CD4-positive, CD25-positive, alpha-beta regulatory T cell (primary cell): ENCODE data around the gene DR1. TPM values are rescaled to one million over a fixed set of nuclear protein-coding genes. Genes with fewer than 3 reads are reported as not detected.

Experiments used
- ATAC-seq, 2 donors: fragments of 150-1000 bp; cut with Tn5 transposase; one replicate each; pipeline ENCODE4 v1.10.0; 2021; ENCODE audit warnings: low read depth in 2 of 2, moderate number of reproducible peaks in 2 of 2, moderate library complexity in 1 of 2
- DNase-seq, 3 donors: peaks; one replicate each; pipeline versions ENCODE4 v3.0.0 to v3.0.0-alpha.2; 2012 to 2022; ENCODE audit warnings: mixed read lengths in 1 of 3
- H3K27ac ChIP-seq: one replicate; pipeline ENCODE4 v1.7.0; 2013; ENCODE audit warnings: mild to moderate bottlenecking, low read length; ENCODE audit not compliant: insufficient read depth, poor library complexity, severe bottlenecking
- H3K27me3 ChIP-seq: one replicate; pipeline ENCODE4 v1.7.0; 2013; ENCODE audit warnings: low read length; ENCODE audit not compliant: control insufficient read depth, insufficient read depth
- H3K36me3 ChIP-seq: one replicate; pipeline ENCODE4 v1.7.0; 2013; ENCODE audit warnings: mild to moderate bottlenecking, low read length, moderate library complexity; ENCODE audit not compliant: control insufficient read depth, insufficient read depth
- H3K4me1 ChIP-seq: 2 replicates; pipeline ENCODE4 v1.7.0; 2013; ENCODE audit warnings: mild to moderate bottlenecking, low read length; ENCODE audit not compliant: insufficient read depth, control insufficient read depth, poor library complexity, severe bottlenecking
- H3K4me3 ChIP-seq: one replicate; pipeline ENCODE4 v1.7.0; 2013; ENCODE audit warnings: low read depth, mild to moderate bottlenecking, low read length, moderate library complexity
- H3K9me3 ChIP-seq, 2 experiments: 1 replicate in 1 of 2; 2 replicates in 1 of 2; pipeline ENCODE4 v1.7.0; 2013; ENCODE audit warnings: low read length in 2 of 2, mild to moderate bottlenecking in 1 of 2, moderate library complexity in 1 of 2; ENCODE audit not compliant: control insufficient read depth in 2 of 2
- H3K27ac Mint-ChIP-seq, 3 donors: one replicate each; pipeline ENCODE4 v1.8.0; 2020 to 2022; ENCODE audit warnings: mild to moderate bottlenecking in 3 of 3, mixed read lengths in 3 of 3, moderate library complexity in 2 of 3
- H3K27me3 Mint-ChIP-seq: one replicate; pipeline ENCODE4 v1.8.0; 2022; ENCODE audit warnings: mild to moderate bottlenecking, mixed read lengths
- H3K36me3 Mint-ChIP-seq: one replicate; pipeline ENCODE4 v1.8.0; 2020; ENCODE audit warnings: mixed read lengths
- H3K4me1 Mint-ChIP-seq, 4 donors: one replicate each; pipeline ENCODE4 v1.8.0; 2020 to 2022; ENCODE audit warnings: mixed read lengths in 4 of 4, mild to moderate bottlenecking in 1 of 4
- H3K4me3 Mint-ChIP-seq, 4 donors: one replicate each; pipeline ENCODE4 v1.8.0; 2020 to 2022; ENCODE audit warnings: mild to moderate bottlenecking in 4 of 4, mixed read lengths in 4 of 4, moderate library complexity in 3 of 4
- H3K9me3 Mint-ChIP-seq, 7 donors: one replicate each; pipeline ENCODE4 v1.8.0; 2020 to 2022; ENCODE audit warnings: mixed read lengths in 7 of 7, mild to moderate bottlenecking in 3 of 7, moderate library complexity in 2 of 7
- polyA plus RNA-seq, 4 donors: library from polyadenylated mRNA; unstranded; fragments of 300-500 nt; fragmentation: Illumina TruSeq; gene quantifications; one replicate each; pipeline ENCODE4 v1.2.3, GENCODE V29; 2021
- total RNA-seq: library from RNA; stranded (reverse); gene quantifications from one replicate; pipeline ENCODE4 v1.2.3, GENCODE V29; 2022

The DR1 gene
- total and polyA plus RNA-seq, 5 donors from 2014 or later = 69.5 to 85.4 (median 77.2) TPM

DNA sequence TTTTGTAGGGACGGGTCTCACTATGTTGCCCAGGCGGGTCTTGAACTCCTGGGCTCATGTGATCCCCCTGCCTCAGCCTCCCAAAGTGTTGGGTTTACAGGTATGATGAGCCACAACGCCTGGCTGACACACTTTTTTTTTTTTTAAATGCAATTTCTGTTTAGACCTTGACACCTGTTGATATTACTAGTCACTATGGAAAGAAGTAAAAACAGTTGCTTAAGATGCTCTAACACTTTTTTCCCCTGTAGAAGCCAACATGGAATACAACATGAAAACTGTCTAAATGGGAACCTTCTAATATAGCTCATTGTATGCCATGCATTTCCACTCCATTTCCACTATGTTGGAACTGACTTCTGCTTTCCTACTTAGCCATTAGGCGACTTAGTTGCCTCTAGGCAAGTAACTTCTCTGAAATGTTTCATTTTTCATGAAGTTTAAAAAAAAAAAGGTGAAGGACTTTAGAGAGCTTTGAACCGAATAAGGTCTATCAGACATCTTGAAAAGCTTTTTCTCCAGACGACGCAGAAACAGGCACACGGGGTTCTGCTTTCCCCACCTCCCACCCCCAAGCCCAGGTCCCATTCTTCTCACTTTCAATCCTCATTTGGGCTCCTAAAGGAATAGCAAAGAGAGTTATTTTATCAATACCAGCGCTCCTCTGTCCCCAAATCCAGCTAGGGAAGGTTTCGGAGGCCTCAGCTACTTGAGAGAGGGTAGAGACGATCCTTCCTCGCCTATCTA, 648 bp upstream of the DR1 start:
- Mint-ChIP-seq H3K4me1 (peaks cover 10 to 38% (median 26%) of the 10 kb centered on the region in 4 donors), H3K4me3 (peak overlapping the region; percentile 97 to 99 (median 98)), H3K27me3 (no peaks in the 10 kb centered on the region), H3K27ac (peak overlapping the region; percentile 99), H3K36me3 (peaks cover 4% of the 10 kb centered on the region), H3K9me3 (no peaks in the 10 kb centered on the region)
- peak overlapping the region; percentile 91 for H3K4me3 ChIP-seq
- ATAC-seq = peak in 1 of 2 donors; percentile 5
- no peaks in the 10 kb centered on the region for H3K27me3 ChIP-seq
- no peak for DNase-seq
- H3K4me1 ChIP-seq = peaks cover 27% of the 10 kb centered on the region
- H3K36me3 ChIP-seq = no peaks in the 10 kb centered on the region
- no peaks in the 10 kb centered on the region for H3K9me3 ChIP-seq
- peak overlapping the region; percentile 95 for H3K27ac ChIP-seq

DNA sequence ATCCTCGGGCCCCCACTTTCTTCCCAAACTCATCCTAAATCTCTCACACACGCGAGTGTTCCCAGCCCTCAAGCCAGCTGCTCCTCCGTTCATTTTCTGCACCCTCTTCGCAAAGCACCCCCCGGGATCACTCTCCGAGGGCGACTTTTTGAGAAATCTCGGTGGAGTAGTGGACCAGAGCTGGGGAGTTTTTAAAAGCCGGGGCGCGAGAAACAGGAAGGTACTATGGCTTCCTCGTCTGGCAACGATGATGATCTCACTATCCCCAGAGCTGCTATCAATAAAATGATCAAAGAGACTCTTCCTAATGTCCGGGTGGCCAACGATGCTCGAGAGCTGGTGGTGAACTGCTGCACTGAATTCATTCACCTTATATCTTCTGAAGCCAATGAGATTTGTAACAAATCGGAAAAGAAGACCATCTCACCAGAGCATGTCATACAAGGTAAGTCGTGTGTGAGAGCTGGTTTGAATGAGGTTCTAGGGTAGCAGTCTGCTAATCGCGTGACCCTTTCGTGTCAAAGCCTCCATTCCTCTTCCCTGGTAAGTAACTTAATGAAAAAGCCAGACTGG, 800 bp downstream of the DR1 start:
- H3K9me3 Mint-ChIP-seq = no peaks in the 10 kb centered on the region
- H3K4me3 Mint-ChIP-seq = peak overlapping the region; percentile 97 to 99 (median 98)
- H3K4me1 Mint-ChIP-seq = peaks cover 15 to 48% (median 35%) of the 10 kb centered on the region in 4 donors
- DNase-seq (peak; percentile 30 to 61 (median 40)), ATAC-seq (peak in 1 of 2 donors; percentile 23)
- H3K27ac Mint-ChIP-seq = peak overlapping the region; percentile 97 to 99 (median 99)
- H3K27me3 Mint-ChIP-seq = no peaks in the 10 kb centered on the region
- no peaks in the 10 kb centered on the region for H3K36me3 ChIP-seq
- H3K9me3 ChIP-seq = no peaks in the 10 kb centered on the region
- peak overlapping the region; percentile 95 for H3K27ac ChIP-seq
- H3K4me3 ChIP-seq = peak overlapping the region; percentile 96
- peaks cover 5% of the 10 kb centered on the region for H3K36me3 Mint-ChIP-seq
- no peaks in the 10 kb centered on the region for H3K27me3 ChIP-seq
- peaks cover 40% of the 10 kb centered on the region for H3K4me1 ChIP-seq

DNA sequence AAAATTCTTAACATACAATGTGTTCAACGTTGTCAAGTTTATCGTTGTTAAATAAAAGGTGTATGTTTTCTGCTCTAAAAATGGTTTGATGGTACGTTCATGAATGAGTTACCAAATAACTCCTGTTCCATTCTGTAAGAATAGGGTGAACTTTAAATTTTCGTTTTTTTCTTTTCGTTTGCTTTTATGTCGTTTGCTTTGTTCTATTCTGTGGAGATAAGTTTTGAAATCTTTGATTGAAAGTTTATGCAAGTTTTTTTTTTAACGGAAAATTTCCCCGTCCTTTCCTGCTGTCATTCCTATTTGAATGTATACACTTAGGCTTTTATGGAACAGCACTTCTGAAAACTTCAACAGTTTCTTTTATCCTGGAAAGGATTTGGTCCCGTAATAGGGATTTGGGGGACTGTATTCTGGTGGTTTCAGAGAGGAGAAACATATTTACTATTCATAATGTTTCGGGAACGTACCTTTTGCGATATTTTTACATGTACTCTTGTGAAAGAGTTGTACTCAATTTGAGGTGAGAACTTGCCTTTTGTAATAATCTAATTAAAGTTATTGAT, 1.7 kb downstream of the DR1 start:
- H3K4me3 ChIP-seq = peak overlapping the region; percentile 96
- H3K27me3 ChIP-seq = no peaks in the 10 kb centered on the region
- H3K36me3 ChIP-seq = peaks cover 2% of the 10 kb centered on the region
- Mint-ChIP-seq H3K27ac (peak overlapping the region in 2 of 3 donors; percentile 99), H3K27me3 (no peaks in the 10 kb centered on the region), H3K36me3 (peaks cover 5% of the 10 kb centered on the region), H3K4me1 (peaks cover 18 to 53% (median 40%) of the 10 kb centered on the region in 4 donors), H3K9me3 (no peaks in the 10 kb centered on the region), H3K4me3 (peak overlapping the region; percentile 97 to 99 (median 98))
- H3K27ac ChIP-seq = peak overlapping the region; percentile 95
- no peak for ATAC-seq
- no peaks in the 10 kb centered on the region for H3K9me3 ChIP-seq
- H3K4me1 ChIP-seq = peaks cover 50% of the 10 kb centered on the region
- no peak for DNase-seq

DNA sequence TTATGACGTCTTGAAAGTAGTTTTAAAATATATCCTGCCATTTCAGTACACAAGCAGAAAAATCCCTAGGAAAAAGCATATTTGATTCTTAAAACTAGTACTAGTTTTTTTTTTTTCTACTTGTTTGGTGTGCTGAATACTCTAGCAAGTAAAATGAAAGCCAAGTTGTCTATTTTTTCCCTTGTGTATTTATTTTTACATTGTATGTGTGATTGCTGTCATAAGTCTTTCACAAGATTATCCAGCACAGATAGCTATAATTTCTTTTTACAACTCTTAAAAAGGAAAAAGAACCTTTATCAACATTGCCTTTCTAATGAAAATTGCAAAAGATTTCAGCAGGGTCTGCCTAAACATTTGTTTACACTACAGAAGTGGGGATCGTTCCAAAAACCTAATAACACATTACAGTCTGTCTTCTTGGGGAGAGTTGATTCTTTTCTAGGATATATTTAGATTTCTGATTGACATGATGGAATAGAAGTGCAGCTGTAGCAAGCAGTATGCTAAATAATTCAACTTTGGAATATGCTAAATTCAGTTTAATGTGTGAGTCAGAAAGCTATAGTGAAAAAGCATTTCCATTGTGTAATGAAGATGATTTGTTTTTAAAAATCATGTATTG, 2.5 kb downstream of the DR1 start:
- ATAC-seq (no peak), DNase-seq (no peak)
- Histone ChIP-seq H3K36me3 (peaks cover 9% of the 10 kb centered on the region), H3K4me3 (peak overlapping the region; percentile 96), H3K4me1 (peaks cover 55% of the 10 kb centered on the region), H3K9me3 (no peaks in the 10 kb centered on the region), H3K27me3 (no peaks in the 10 kb centered on the region), H3K27ac (peak overlapping the region; percentile 36)
- H3K4me3 Mint-ChIP-seq = peak overlapping the region; percentile 97 to 99 (median 98)
- H3K4me1 Mint-ChIP-seq = peaks cover 23 to 61% (median 43%) of the 10 kb centered on the region in 4 donors
- H3K36me3 Mint-ChIP-seq = peaks cover 5% of the 10 kb centered on the region
- H3K27me3 Mint-ChIP-seq = no peaks in the 10 kb centered on the region
- no peaks in the 10 kb centered on the region for H3K9me3 Mint-ChIP-seq
- H3K27ac Mint-ChIP-seq = peak overlapping the region in 1 of 3 donors; percentile 60

DNA sequence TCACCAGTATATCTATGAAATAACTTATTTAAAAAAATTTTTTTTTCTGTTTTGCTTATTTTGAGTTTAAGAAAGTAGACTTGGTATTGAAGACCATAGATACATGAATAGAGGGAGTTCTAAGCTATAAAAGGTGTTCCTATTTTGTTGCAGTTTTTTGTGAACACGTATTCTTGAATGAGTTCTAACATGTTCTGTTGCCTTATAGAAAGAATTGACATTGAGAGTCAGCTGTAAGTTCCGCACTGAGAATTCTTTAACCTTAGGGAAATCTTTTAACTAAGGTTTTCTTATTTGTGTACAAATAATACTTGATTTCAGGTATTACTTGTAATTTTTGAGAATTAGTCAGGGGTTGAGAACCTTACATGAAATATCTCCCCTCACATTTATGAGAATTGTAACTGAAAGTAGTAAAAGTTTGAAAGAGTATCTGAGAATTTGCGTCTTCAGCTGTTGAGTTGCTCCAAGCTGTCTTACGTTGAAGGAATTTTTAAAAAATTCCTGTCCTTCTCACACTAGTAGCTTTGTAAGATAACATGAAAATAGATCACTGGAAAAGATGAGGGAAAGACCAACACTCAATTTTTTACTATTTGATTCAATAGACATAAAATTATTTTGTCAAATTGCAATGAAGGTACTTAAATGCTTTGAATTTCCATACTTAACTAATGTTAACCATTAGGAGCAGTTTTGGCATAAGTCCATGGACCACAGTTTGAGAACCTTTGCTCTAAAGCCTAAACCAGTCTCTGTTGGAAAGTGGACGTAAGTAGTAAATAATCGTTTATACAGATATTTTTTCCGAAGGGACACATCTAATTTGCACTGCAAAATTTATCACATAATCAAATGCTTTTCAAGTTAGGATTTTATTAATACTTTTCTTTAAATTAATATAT, 3.8 kb downstream of the DR1 start:
- H3K4me3 ChIP-seq = peak overlapping the region; percentile 96
- H3K27ac Mint-ChIP-seq = peak overlapping the region in 2 of 3 donors; percentile 47 to 80
- peaks cover 64% of the 10 kb centered on the region for H3K4me1 ChIP-seq

DNA sequence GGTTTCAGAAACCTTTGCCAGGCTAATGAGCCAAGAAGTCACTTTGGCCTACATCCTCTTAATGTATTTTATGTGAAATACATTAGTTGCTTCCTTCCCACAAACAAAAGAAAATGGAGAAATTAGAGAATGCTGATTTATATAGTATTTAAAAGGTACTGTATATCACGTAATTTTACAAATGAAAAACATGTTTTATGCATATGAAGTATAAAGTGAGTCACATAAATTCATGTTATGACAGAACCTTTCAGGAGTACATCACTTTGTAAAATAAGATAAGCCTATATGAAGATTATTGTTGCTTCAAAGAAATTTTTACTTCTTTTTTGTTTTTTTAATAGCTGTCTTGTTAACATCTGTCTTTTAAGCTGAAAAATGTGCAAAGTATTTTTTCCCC, 4.6 kb downstream of the DR1 start:
- Histone ChIP-seq H3K4me1 (peaks cover 60% of the 10 kb centered on the region), H3K9me3 (no peaks in the 10 kb centered on the region), H3K27ac (no peak overlapping the region), H3K27me3 (no peaks in the 10 kb centered on the region), H3K4me3 (peak overlapping the region; percentile 96), H3K36me3 (peaks cover 28% of the 10 kb centered on the region)
- no peaks in the 10 kb centered on the region for H3K9me3 Mint-ChIP-seq
- no peak for DNase-seq
- peaks cover 12% of the 10 kb centered on the region for H3K36me3 Mint-ChIP-seq
- peaks cover 29 to 68% (median 47%) of the 10 kb centered on the region in 4 donors for H3K4me1 Mint-ChIP-seq
- no peak for ATAC-seq
- H3K27ac Mint-ChIP-seq = peak overlapping the region in 1 of 3 donors; percentile 80
- H3K4me3 Mint-ChIP-seq = peak overlapping the region; percentile 75 to 90 (median 84)
- H3K27me3 Mint-ChIP-seq = no peaks in the 10 kb centered on the region

More for the DNA sequence above, 3.8 kb downstream of the DR1 start:
- H3K9me3 ChIP-seq = no peaks in the 10 kb centered on the region
- Mint-ChIP-seq H3K27me3 (no peaks in the 10 kb centered on the region), H3K4me3 (peak overlapping the region; percentile 97 to 99 (median 98)), H3K36me3 (peaks cover 6% of the 10 kb centered on the region), H3K9me3 (no peaks in the 10 kb centered on the region), H3K4me1 (peaks cover 25 to 66% (median 45%) of the 10 kb centered on the region in 4 donors)
- H3K27ac ChIP-seq = peak overlapping the region; percentile 2
- ATAC-seq = no peak
- no peak for DNase-seq
- peaks cover 20% of the 10 kb centered on the region for H3K36me3 ChIP-seq
- no peaks in the 10 kb centered on the region for H3K27me3 ChIP-seq

DNA sequence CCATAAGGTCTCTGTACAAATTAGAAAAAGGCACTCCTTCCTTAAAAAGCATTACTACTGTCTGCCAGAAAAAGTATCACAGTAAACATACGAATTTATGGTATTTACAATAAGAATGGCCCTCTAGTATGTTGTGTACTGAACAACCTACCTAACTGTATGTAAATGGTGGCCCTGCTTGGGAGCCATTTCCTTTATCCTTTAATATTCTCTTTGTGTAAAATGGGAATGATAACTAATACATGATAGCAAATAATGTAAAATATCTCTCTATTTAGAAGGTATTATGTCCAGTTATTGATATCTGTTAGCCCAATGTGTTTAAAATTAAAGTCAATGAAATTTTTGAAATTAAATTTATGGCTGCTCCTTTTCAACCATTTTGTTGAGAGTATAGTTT, 5.2 kb downstream of the DR1 start:
- no peaks in the 10 kb centered on the region for H3K27me3 Mint-ChIP-seq
- Histone ChIP-seq H3K27me3 (no peaks in the 10 kb centered on the region), H3K4me3 (peak overlapping the region; percentile 96), H3K9me3 (no peaks in the 10 kb centered on the region), H3K27ac (peak overlapping the region; percentile 28), H3K4me1 (peaks cover 62% of the 10 kb centered on the region), H3K36me3 (peaks cover 34% of the 10 kb centered on the region)
- peaks cover 31 to 73% (median 50%) of the 10 kb centered on the region in 4 donors for H3K4me1 Mint-ChIP-seq
- peak overlapping the region in 1 of 3 donors; percentile 20 for H3K27ac Mint-ChIP-seq
- peaks cover 16% of the 10 kb centered on the region for H3K36me3 Mint-ChIP-seq
- ATAC-seq = no peak
- H3K9me3 Mint-ChIP-seq = no peaks in the 10 kb centered on the region
- peak overlapping the region; percentile 26 to 90 (median 82) for H3K4me3 Mint-ChIP-seq
- DNase-seq = no peak
